HepG2 (cell line): ENCODE data around the gene ATN1.

Source experiments
- CTCF ChIP-seq: sonication (generic); formaldehyde crosslinking; IDR thresholded peaks from 2 replicates; pipeline ENCODE4 v1.5.0; 2020; ENCODE audit warnings: mild to moderate bottlenecking, missing genetic modification reagents, moderate library complexity
- HNF4G ChIP-seq, 2 experiments: sonication (generic) in 1 of 2; formaldehyde crosslinking in 1 of 2; IDR thresholded peaks; 2 replicates each; pipeline versions ENCODE4 v1.4.0 to v1.6.1; 2011 to 2020; ENCODE audit warnings: borderline replicate concordance in 2 of 2, low read depth in 2 of 2, mild to moderate bottlenecking in 2 of 2, low read length in 1 of 2, missing genetic modification reagents in 1 of 2, moderate library complexity in 1 of 2
- JUN ChIP-seq: sonication (generic); formaldehyde crosslinking; IDR thresholded peaks from 2 replicates; pipeline ENCODE4 v1.4.0; 2020; ENCODE audit warnings: mild to moderate bottlenecking, missing genetic modification reagents
- MATR3 ChIP-seq: sonication (generic); formaldehyde crosslinking; IDR thresholded peaks from 2 replicates; pipeline ENCODE4 v1.4.0; 2020; ENCODE audit warnings: missing genetic modification reagents
- PAF1 ChIP-seq: IDR thresholded peaks from 2 replicates; pipeline ENCODE4 v1.6.1; 2016; ENCODE audit warnings: missing genetic modification reagents, missing compliant biosample characterization
- PCBP1 ChIP-seq: fragments of 200-400 bp; formaldehyde crosslinking; IDR thresholded peaks from 2 replicates; pipeline ENCODE4 v1.6.1; 2017; ENCODE audit warnings: mild to moderate bottlenecking, low read depth, low read length, borderline replicate concordance
- TBX2 ChIP-seq: sonication (generic); formaldehyde crosslinking; IDR thresholded peaks from 2 replicates; pipeline ENCODE4 v1.5.0; 2020; ENCODE audit warnings: missing genetic modification reagents, mild to moderate bottlenecking, borderline replicate concordance
- XBP1 ChIP-seq: sonication (generic); formaldehyde crosslinking; IDR thresholded peaks from 2 replicates; pipeline ENCODE4 v1.5.0; 2020; ENCODE audit warnings: missing genetic modification reagents
- ZNF18 ChIP-seq: sonication (generic); formaldehyde crosslinking; IDR thresholded peaks from 2 replicates; pipeline ENCODE4 v1.8.0; 2022; ENCODE audit warnings: mild to moderate bottlenecking, missing genetic modification reagents; ENCODE audit not compliant: insufficient replicate concordance
- ZSCAN29 ChIP-seq: sonication (generic); formaldehyde crosslinking; conservative IDR thresholded peaks from 2 replicates; pipeline ENCODE4 v1.4.0; 2020; ENCODE audit warnings: mild to moderate bottlenecking, missing genetic modification reagents

- TF ChIP-seq ZNF18 (CRISPR knock-in tag) (no peak), JUN (CRISPR knock-in tag) (no peak), CTCF (CRISPR knock-in tag) (no peak), PAF1 (CRISPR knock-in tag) (no peak), TBX2 (CRISPR knock-in tag) (no peak), MATR3 (CRISPR knock-in tag) (no peak), HNF4G (IDR thresholded peaks at IDR 0.05; ENCODE audit: borderline replicate concordance, low read depth, low read length) (no peak), HNF4G (CRISPR knock-in tag; IDR thresholded peaks at IDR 0.05; ENCODE audit: borderline replicate concordance, low read depth) (no peak), PCBP1 (no peak), ZSCAN29 (CRISPR knock-in tag) (no peak), XBP1 (CRISPR knock-in tag) (no peak)
These were observed 39.4 kb upstream of the ATN1 start for GRCh38 chr12:6888360-6888759.
